Measurements from ENCODE around the gene KIAA1958. TPM values are rescaled to one million over a fixed set of nuclear protein-coding genes. Genes with fewer than 3 reads are reported as not detected.

The KIAA1958 gene
- polyA plus RNA-seq, 1 of the 3 experiments (the other 2 are of a cell fraction) = 1.6 TPM

GRCh38 chr9:112548051-112548440 lies 61.4 kb downstream of the KIAA1958 start:
- Histone ChIP-seq H3K9ac (no peak overlapping the region), H3K9me3 (no peaks in the 10 kb centered on the region), H3K27me3 (ENCODE audit: insufficient read depth) (no peaks in the 10 kb centered on the region), H3K36me3 (replicated peaks in 1 of 2; ENCODE audit: control insufficient read depth in 1 of 2, insufficient read depth in 2 of 2, low read length in 1 of 2) (no peaks in the 10 kb centered on the region), H3K9me2 (no peaks in the 10 kb centered on the region), H3K27ac (ENCODE audit: low read depth in 2 of 2, low read length in 1 of 2) (no peak overlapping the region), H3K4me1 (ENCODE audit: control insufficient read depth in 1 of 2, insufficient read depth in 2 of 2, low read depth in 1 of 2, low read length in 1 of 2) (peaks cover 12 to 25% of the 10 kb centered on the region in 2 experiments; a peak in 3 of 4 replicates), H3F3A (replicated peaks; ENCODE audit: insufficient read depth) (no peaks in the 10 kb centered on the region), H3K4me3 (ENCODE audit: low read depth in 2 of 2, low read length in 1 of 2) (no peak overlapping the region), H4K20me1 (ENCODE audit: insufficient read depth) (no peaks in the 10 kb centered on the region), H3K79me2 (ENCODE audit: insufficient read depth) (peaks cover 15% of the 10 kb centered on the region; the same call in 1 of the 2 replicates), H2AFZ (ENCODE audit: low read depth) (no peak overlapping the region), H3K4me2 (no peak overlapping the region)
- no peak for DNase-seq
- WGBS (ENCODE audit: low lambda C conversion rate) = 88% methylated on average over 4 of the region's 4 CpGs
- CTCF ChIA-PET = interaction anchor here (0.8 kb wide), 1 partner anchor 13 kb away, joined by 3 read pairs; no protein-coding TSS in a partner anchor
- POLR2A ChIA-PET = no interaction called here
- TF ChIP-seq REST (IDR thresholded peaks at IDR 0.05; ENCODE audit: low read depth, low read length) = no peak
- no peak for TF ChIP-seq FOXM1 (IDR thresholded peaks at IDR 0.05; ENCODE audit: low read depth)
- no peak for TF ChIP-seq USF2 (IDR thresholded peaks at IDR 0.05; ENCODE audit: borderline replicate concordance, low read depth, low read length)
- TF ChIP-seq, protein P1, sequence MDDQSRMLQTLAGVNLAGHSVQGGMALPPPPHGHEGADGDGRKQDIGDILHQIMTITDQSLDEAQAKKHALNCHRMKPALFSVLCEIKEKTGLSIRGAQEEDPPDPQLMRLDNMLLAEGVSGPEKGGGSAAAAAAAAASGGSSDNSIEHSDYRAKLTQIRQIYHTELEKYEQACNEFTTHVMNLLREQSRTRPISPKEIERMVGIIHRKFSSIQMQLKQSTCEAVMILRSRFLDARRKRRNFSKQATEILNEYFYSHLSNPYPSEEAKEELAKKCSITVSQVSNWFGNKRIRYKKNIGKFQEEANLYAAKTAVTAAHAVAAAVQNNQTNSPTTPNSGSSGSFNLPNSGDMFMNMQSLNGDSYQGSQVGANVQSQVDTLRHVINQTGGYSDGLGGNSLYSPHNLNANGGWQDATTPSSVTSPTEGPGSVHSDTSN (IDR thresholded peaks at IDR 0.05) = no peak
- no peak for TF ChIP-seq SIN3A (IDR thresholded peaks at IDR 0.05; ENCODE audit: borderline replicate concordance, low read depth, low read length)
- TF ChIP-seq JUND (IDR thresholded peaks at IDR 0.05) = no peak
- no peak for TF ChIP-seq RFX5 (IDR thresholded peaks at IDR 0.05; ENCODE audit: low read length)
- no peak for TF ChIP-seq CHD2 (IDR thresholded peaks at IDR 0.05; ENCODE audit: low read length, partially characterized antibody)
- TF ChIP-seq EP300 (IDR thresholded peaks at IDR 0.05; ENCODE audit: borderline replicate concordance in 1 of 2, low read depth in 1 of 2, low read length in 1 of 2) = no peak
- no peak for TF ChIP-seq TAF1 (IDR thresholded peaks at IDR 0.05; ENCODE audit: borderline replicate concordance, low read depth, low read length)
- no peak for TF ChIP-seq MEF2A (IDR thresholded peaks at IDR 0.05; ENCODE audit: borderline replicate concordance, low read depth)
